Endothelial cell of umbilical vein (primary cell): ENCODE data around the gene UBE2D2. TPM values are rescaled to one million over a fixed set of nuclear protein-coding genes. Genes with fewer than 3 reads are reported as not detected.

Source experiments
- BruUV-seq: library from RNA; stranded (reverse); fragments of 400-500 nt; replicated peaks from 2 replicates; lab custom pipeline; 2021; lab: Mats Ljungman, UMichigan
- CTCF ChIA-PET: fragments of 300-600, 350-600 bp; sonication (Branson Sonifier 250); formaldehyde crosslinking; loops from one replicate; lab custom pipeline; 2021; ENCODE audit warnings: antibody characterized with exemption, inconsistent platforms; lab: Charles Lee
- POLR2A ChIA-PET: fragments of 300-600, 350-600 bp; sonication (Branson Sonifier 250); formaldehyde crosslinking; loops from one replicate; lab custom pipeline; 2021; ENCODE audit warnings: antibody characterized with exemption, inconsistent platforms; lab: Charles Lee
- DNase-seq: peaks from one replicate; pipeline ENCODE4 v3.0.0-alpha.2; 2011; ENCODE audit warnings: low read depth, low spot score
- FAIRE-seq: peaks from 2 replicates; lab custom pipeline; 2011; peaks lifted over from hg19 to GRCh38; lab: Jason Lieb, UNC
- H2AFZ ChIP-seq: 2 replicates; pipeline ENCODE4 v1.6.0; 2012; ENCODE audit warnings: low read depth, low read length, control low read depth, inconsistent platforms
- H3K27ac ChIP-seq: 2 replicates; pipeline ENCODE4 v1.5.1; 2011; ENCODE audit warnings: low read depth, mild to moderate bottlenecking, control low read depth, low read length, moderate library complexity; ENCODE audit not compliant: insufficient read depth
- H3K27me3 ChIP-seq, 2 experiments: 2 replicates each; pipeline versions ENCODE4 v1.6.0 to v1.6.1; 2011; ENCODE audit warnings: low read length in 2 of 2, mixed read lengths in 1 of 2; ENCODE audit not compliant: control insufficient read depth in 2 of 2, insufficient read depth in 2 of 2
- H3K36me3 ChIP-seq, 2 experiments: 2 replicates in 1 of 2; 3 replicates in 1 of 2; pipeline ENCODE4 v1.5.1; 2011; ENCODE audit warnings: low read length in 2 of 2, mild to moderate bottlenecking in 1 of 2, moderate library complexity in 1 of 2; ENCODE audit not compliant: control insufficient read depth in 2 of 2, insufficient read depth in 2 of 2; ENCODE audit errors: extremely low read depth in 1 of 2
- H3K4me1 ChIP-seq: 3 replicates; pipeline ENCODE4 v1.5.1; 2011; ENCODE audit warnings: mild to moderate bottlenecking, low read length; ENCODE audit not compliant: control insufficient read depth, insufficient read depth; ENCODE audit errors: extremely low read depth
- H3K4me2 ChIP-seq: 2 replicates; pipeline ENCODE4 v1.6.1; 2011; ENCODE audit warnings: low read length, control low read depth, mixed read lengths; ENCODE audit not compliant: insufficient read depth
- H3K4me3 ChIP-seq, 3 experiments: fragments of 200-600 bp in 1 of 3; sonication (generic), shearing (Covaris generic) in 1 of 3; replicated peaks in 1 of 3; 2 replicates each; pipeline ENCODE4 v1.5.1; 2011 to 2016; ENCODE audit warnings: control low read depth in 3 of 3, low read length in 3 of 3, mild to moderate bottlenecking in 2 of 3, inconsistent platforms in 1 of 3, low read depth in 1 of 3, moderate library complexity in 1 of 3; ENCODE audit not compliant: insufficient read depth in 1 of 3
- H3K79me2 ChIP-seq: 2 replicates; pipeline ENCODE4 v1.6.0; 2012; ENCODE audit warnings: low read length, inconsistent platforms; ENCODE audit not compliant: control insufficient read depth, insufficient read depth
- H3K9ac ChIP-seq: replicated peaks from 2 replicates; pipeline ENCODE3; 2011; ENCODE audit warnings: low read length, control low read depth; ENCODE audit not compliant: insufficient read depth; ENCODE audit errors: extremely low read depth
- H3K9me1 ChIP-seq: replicated peaks from 3 replicates; pipeline ENCODE4 v1.6.0; 2011; ENCODE audit warnings: mild to moderate bottlenecking, low read length; ENCODE audit not compliant: control insufficient read depth, insufficient read depth; ENCODE audit errors: extremely low read depth
- H3K9me3 ChIP-seq: replicated peaks from 2 replicates; pipeline ENCODE4 v1.5.1; 2012; ENCODE audit warnings: low read length, inconsistent platforms; ENCODE audit not compliant: control insufficient read depth, insufficient read depth
- H4K20me1 ChIP-seq: replicated peaks from 2 replicates; pipeline ENCODE3; 2011; ENCODE audit warnings: mild to moderate bottlenecking, low read length; ENCODE audit not compliant: control insufficient read depth, insufficient read depth; ENCODE audit errors: extremely low read depth
- EZH2 ChIP-seq: IDR thresholded peaks from 2 replicates; pipeline ENCODE4 v1.6.1; 2012; ENCODE audit warnings: borderline replicate concordance, low read depth, mild to moderate bottlenecking, moderate library complexity, low read length, inconsistent platforms; ENCODE audit not compliant: severe bottlenecking
- FOS ChIP-seq: IDR thresholded peaks from 2 replicates; pipeline ENCODE4 v1.6.1; 2011; ENCODE audit warnings: mild to moderate bottlenecking, low read length, moderate library complexity, borderline replicate concordance; ENCODE audit not compliant: insufficient read depth
- GATA2 ChIP-seq: IDR thresholded peaks from 2 replicates; pipeline ENCODE4 v1.7.0; 2011; ENCODE audit warnings: low read depth, mild to moderate bottlenecking, moderate library complexity, mixed read lengths, low read length; ENCODE audit not compliant: insufficient read length, insufficient read depth
- MYC ChIP-seq: IDR thresholded peaks from one replicate; pipeline ENCODE4 v1.6.1; 2011; ENCODE audit warnings: mild to moderate bottlenecking, low read depth, low read length
- POLR2A ChIP-seq: IDR thresholded peaks from 2 replicates; pipeline ENCODE4 v1.6.1; 2012; ENCODE audit warnings: low read depth, mild to moderate bottlenecking, control low read depth, low read length
- POLR2AphosphoS5 ChIP-seq: IDR thresholded peaks from 2 replicates; pipeline ENCODE4 v1.6.1; 2012; ENCODE audit warnings: low read depth, mild to moderate bottlenecking, control low read depth, low read length, moderate library complexity; ENCODE audit not compliant: insufficient read depth
- dilution Hi-C: fragments of 300-500 bp; cut with MboI; formaldehyde crosslinking; loops from one replicate; pipeline ENCODE4 v1.15.0; 2019; ENCODE audit warnings: low sequenced_read_pairs; ENCODE audit not compliant: extremely low pct_ligation_motif_present
- intact Hi-C: fragments of 100-400 bp; cut with micrococcal nuclease; formaldehyde crosslinking; loops from one replicate; pipeline ENCODE4 v1.10.0; 2022
- polyA plus RNA-seq, 4 experiments: library from polyadenylated mRNA; depleted of rRNA in 3 of 4; stranded (reverse) in 3 of 4; unstranded in 1 of 4; fragments of >200 nt; gene quantifications; 2 replicates each; pipeline versions ENCODE4 v1.2.1 to v1.2.3, GENCODE V29; 2011 to 2012; ENCODE audit warnings: missing spikeins in 1 of 4
- total RNA-seq: library from RNA; stranded (reverse); gene quantifications from 2 replicates; pipeline ENCODE4 v1.2.3, GENCODE V29; 2021
- TF ChIP-seq, protein P1 (sequence below), 2 donors: IDR thresholded peaks; 1 replicate in 1 of 2; 2 replicates in 1 of 2; pipeline ENCODE4 v1.5.1; 2011; ENCODE audit warnings: low read length in 2 of 2, mild to moderate bottlenecking in 2 of 2, moderate library complexity in 2 of 2, control low read depth in 1 of 2, inconsistent platforms in 1 of 2, low read depth in 1 of 2; ENCODE audit not compliant: insufficient read depth in 1 of 2; ENCODE audit errors: extremely low read depth in 1 of 2

Gene UBE2D2
- total and polyA plus RNA-seq, 2 donors (not counting 3 experiments of a cell fraction or from before 2014, with no cell fraction given), result 45.0 to 156 TPM

DNA sequence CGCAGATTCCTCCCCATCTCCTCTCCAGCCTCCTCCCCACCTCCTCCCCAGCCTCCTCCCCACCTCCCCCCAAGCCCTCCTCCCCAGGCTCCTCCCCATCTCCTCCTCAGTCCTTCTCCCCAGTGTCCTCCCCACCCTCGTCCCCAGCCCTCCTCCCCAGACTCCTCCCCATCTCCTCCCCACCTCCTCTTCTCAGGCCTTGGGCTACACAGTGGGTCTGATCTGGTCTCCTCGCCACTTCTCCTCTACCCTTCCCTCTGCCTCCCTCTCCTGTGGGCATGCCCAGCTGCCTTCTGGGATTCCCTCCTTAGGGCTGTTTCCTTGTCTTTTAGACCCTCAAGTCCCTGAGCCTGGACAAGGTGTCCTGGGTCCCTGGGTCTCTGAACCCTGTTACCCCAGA is 115.3 kb downstream of the UBE2D2 start:
- Histone ChIP-seq H3K4me2 (no peak overlapping the region), H3K4me1 (peaks cover 4% of the 10 kb centered on the region), H2AFZ (no peak overlapping the region), H3K9me1 (no peaks in the 10 kb centered on the region), H3K27ac (no peak overlapping the region), H3K9ac (no peak overlapping the region), H3K27me3 (no peaks in the 10 kb centered on the region), H3K36me3 (peaks cover 0 to 3% of the 10 kb centered on the region in 2 experiments), H3K9me3 (no peaks in the 10 kb centered on the region), H3K4me3 (no peak overlapping the region), H4K20me1 (no peaks in the 10 kb centered on the region), H3K79me2 (no peaks in the 10 kb centered on the region)
- no TSS peak for BruUV-seq
- no peak for FAIRE-seq
- intact Hi-C loops (no loop called here), dilution Hi-C loops (no loop called here)
- TF ChIP-seq GATA2 (no peak), POLR2A (no peak), MYC (no peak)
- TF ChIP-seq, protein P1, sequence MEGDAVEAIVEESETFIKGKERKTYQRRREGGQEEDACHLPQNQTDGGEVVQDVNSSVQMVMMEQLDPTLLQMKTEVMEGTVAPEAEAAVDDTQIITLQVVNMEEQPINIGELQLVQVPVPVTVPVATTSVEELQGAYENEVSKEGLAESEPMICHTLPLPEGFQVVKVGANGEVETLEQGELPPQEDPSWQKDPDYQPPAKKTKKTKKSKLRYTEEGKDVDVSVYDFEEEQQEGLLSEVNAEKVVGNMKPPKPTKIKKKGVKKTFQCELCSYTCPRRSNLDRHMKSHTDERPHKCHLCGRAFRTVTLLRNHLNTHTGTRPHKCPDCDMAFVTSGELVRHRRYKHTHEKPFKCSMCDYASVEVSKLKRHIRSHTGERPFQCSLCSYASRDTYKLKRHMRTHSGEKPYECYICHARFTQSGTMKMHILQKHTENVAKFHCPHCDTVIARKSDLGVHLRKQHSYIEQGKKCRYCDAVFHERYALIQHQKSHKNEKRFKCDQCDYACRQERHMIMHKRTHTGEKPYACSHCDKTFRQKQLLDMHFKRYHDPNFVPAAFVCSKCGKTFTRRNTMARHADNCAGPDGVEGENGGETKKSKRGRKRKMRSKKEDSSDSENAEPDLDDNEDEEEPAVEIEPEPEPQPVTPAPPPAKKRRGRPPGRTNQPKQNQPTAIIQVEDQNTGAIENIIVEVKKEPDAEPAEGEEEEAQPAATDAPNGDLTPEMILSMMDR (IDR thresholded peaks at IDR 0.05; ENCODE audit: extremely low read depth in 1 of 2, insufficient read depth in 1 of 2, low read depth in 1 of 2, low read length in 2 of 2), result no peak
- POLR2A ChIA-PET, result no interaction called here
- no peak for DNase-seq
- CTCF ChIA-PET, result interaction anchor here (0.9 to 2.5 kb wide), 3 partner anchors 9 to 28 kb away, joined by 5 to 13 read pairs (median 8); partner anchors contain the start of gene CXXC5

DNA sequence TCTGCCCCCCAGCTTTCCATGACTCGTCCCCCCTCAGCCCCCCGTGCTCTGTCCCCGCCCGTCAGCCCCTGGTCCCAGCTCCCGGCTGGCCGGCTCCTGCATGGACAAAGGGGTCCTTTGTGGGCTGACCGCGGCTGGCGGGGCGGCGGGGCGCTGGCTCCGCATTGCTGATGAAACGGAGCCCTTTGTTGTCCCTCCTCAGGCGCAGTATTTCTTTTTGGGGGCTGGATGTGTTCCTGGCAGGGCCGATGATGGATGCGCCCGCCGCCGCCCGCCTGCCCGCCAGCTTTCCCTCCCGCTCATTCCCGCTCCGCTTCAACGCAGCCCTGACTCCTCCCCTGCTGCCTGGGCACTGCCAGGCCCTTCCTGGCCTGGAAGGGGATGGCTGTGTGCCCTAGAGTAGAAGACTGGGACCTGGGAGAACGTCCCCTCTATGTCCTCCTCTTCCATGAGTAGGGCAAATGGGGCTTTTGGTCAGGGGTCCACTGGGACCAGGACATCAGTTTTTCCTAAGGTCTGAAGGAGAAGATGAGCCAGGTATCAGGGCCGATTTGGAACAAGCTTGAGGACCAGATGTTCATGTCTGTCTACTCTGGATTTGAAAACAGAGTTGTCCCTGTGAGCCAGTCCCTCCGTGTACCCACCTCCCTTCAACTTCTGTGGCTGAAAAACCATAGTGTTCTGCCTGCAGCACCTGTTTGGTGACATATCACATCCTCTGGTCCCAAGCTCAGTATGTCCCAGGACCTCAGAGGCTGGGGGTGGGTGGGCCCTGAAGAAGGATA is 116.0 kb downstream of the UBE2D2 start:
- peaks cover 0 to 3% of the 10 kb centered on the region in 2 experiments for H3K36me3 ChIP-seq
- H3K9ac ChIP-seq, result no peak overlapping the region
- dilution Hi-C loops, result no loop called here
- no peak overlapping the region for H3K4me3 ChIP-seq
- no peak for FAIRE-seq
- no peaks in the 10 kb centered on the region for H3K9me1 ChIP-seq
- no peak for TF ChIP-seq MYC
- TF ChIP-seq EZH2, result peak; percentile 48
- TF ChIP-seq FOS, result no peak
- no peak for TF ChIP-seq POLR2AphosphoS5
- H3K27ac ChIP-seq, result no peak overlapping the region
- H3K9me3 ChIP-seq, result no peaks in the 10 kb centered on the region
- no peaks in the 10 kb centered on the region for H4K20me1 ChIP-seq
- no peaks in the 10 kb centered on the region for H3K79me2 ChIP-seq
- no peaks in the 10 kb centered on the region for H3K4me1 ChIP-seq
- ChIA-PET POLR2A (no interaction called here), CTCF (interaction anchor here (0.7 to 2.5 kb wide), 7 partner anchors 10 to 91 kb away, joined by 3 to 13 read pairs (median 6); partner anchors contain the start of gene CXXC5)
- intact Hi-C loops, result no loop called here
- no peak overlapping the region for H2AFZ ChIP-seq
- no TSS peak for BruUV-seq
- no peak overlapping the region for H3K4me2 ChIP-seq
- H3K27me3 ChIP-seq, result no peaks in the 10 kb centered on the region
- no peak for DNase-seq
